Neural crest cell (in vitro differentiated cells): ENCODE measurements around the gene NKAIN2. TPM values are rescaled to one million over a fixed set of nuclear protein-coding genes. Genes with fewer than 3 reads are reported as not detected.
"Not testable (repeated sequence)": the region's sequence is repeated elsewhere in the genome, so short reads cannot be mapped to it uniquely, and the experiment has no call there.

Source experiments
- DNase-seq: peaks from one replicate; pipeline ENCODE4 v3.0.0; 2021; ENCODE audit warnings: low read depth, mixed read lengths, low spot score
- H3K27ac Mint-ChIP-seq: one replicate; pipeline ENCODE4 v1.8.0; 2021; ENCODE audit warnings: mild to moderate bottlenecking, mixed read lengths; ENCODE audit not compliant: unreplicated experiment
- H3K27me3 Mint-ChIP-seq: 2 replicates; pipeline ENCODE4 v1.8.0; 2021; ENCODE audit warnings: low read depth, mild to moderate bottlenecking, mixed read lengths
- H3K36me3 Mint-ChIP-seq: 2 replicates; pipeline ENCODE4 v1.8.0; 2021; ENCODE audit warnings: low read depth, mild to moderate bottlenecking, mixed read lengths
- H3K4me1 Mint-ChIP-seq: 2 replicates; pipeline ENCODE4 v1.8.0; 2021; ENCODE audit warnings: mixed read lengths
- H3K4me3 Mint-ChIP-seq: one replicate; pipeline ENCODE4 v1.8.0; 2021; ENCODE audit warnings: mild to moderate bottlenecking, mixed read lengths
- H3K9me3 Mint-ChIP-seq: 2 replicates; pipeline ENCODE4 v1.8.0; 2021; ENCODE audit warnings: mixed read lengths
- total RNA-seq: library from RNA; stranded (reverse); gene quantifications from 2 replicates; pipeline ENCODE4 v1.2.1, GENCODE V29; 2021
- TF ChIP-seq, protein P1 (sequence below): fragments of 200-600 bp; sonication (generic); conservative IDR thresholded peaks from 2 replicates; pipeline ENCODE4 v1.5.0; 2021; ENCODE audit warnings: antibody characterized with exemption, mild to moderate bottlenecking

The NKAIN2 gene
- total RNA-seq, 1 donor from 2014 or later, result 1.1 TPM

DNA sequence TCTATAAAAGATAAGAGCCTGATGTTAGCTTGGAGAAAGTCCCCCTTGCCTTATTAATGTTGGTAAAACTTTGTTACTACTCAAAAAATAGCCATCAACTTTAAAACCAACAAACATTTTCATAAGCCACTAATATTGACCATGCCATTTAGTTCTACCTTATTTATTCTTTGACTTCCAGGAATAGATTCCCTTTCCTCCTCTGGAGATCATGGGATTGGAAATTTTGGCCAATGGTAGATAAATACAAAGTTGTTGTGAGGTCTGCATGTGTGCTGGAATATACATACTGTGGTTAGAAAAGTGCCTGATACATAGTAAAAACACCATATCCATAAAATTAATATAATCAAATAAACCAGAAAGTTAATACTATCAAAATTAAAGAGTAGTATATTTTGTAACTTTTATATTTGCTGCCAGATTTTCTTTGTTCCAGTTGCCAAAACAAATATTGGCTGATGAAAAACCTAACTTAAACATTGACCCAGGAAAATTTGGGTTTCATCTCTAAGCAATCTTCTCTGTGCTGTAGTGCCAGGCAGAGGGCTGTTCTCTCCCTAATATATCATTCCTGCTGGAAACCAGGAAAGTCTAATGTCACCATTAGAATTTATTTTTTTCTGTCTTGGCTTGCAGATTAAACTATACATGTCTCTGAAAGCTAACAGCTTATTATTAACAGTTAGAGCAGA, 169.1 kb downstream of the NKAIN2 start:
- Mint-ChIP-seq H3K9me3 (no peaks in the 10 kb centered on the region), H3K27me3 (no peaks in the 10 kb centered on the region), H3K36me3 (no peaks in the 10 kb centered on the region), H3K27ac (no peak overlapping the region), H3K4me3 (no peak overlapping the region), H3K4me1 (no peaks in the 10 kb centered on the region)
- DNase-seq, result no peak
- TF ChIP-seq, protein P1, sequence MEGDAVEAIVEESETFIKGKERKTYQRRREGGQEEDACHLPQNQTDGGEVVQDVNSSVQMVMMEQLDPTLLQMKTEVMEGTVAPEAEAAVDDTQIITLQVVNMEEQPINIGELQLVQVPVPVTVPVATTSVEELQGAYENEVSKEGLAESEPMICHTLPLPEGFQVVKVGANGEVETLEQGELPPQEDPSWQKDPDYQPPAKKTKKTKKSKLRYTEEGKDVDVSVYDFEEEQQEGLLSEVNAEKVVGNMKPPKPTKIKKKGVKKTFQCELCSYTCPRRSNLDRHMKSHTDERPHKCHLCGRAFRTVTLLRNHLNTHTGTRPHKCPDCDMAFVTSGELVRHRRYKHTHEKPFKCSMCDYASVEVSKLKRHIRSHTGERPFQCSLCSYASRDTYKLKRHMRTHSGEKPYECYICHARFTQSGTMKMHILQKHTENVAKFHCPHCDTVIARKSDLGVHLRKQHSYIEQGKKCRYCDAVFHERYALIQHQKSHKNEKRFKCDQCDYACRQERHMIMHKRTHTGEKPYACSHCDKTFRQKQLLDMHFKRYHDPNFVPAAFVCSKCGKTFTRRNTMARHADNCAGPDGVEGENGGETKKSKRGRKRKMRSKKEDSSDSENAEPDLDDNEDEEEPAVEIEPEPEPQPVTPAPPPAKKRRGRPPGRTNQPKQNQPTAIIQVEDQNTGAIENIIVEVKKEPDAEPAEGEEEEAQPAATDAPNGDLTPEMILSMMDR, result no peak

DNA sequence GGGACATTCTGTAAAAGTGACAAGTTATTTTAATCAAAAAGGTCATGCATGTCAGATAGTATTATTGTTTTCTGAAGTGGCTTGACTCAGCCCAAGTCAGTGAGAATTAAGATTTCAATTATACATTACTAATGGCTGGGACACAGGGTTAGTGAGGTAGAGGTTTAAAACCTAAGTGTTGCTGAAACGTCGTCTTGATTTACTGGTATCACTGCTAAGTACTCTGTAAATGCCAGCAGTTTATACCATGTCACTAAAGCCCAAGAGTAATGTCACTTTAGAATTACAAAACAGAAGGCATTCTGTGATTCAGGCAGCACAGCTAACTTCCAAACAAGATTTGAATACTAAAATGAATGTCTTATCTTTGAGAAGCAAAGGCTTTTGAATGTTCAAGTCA, 176.6 kb downstream of the NKAIN2 start:
- H3K36me3 Mint-ChIP-seq, result no peaks in the 10 kb centered on the region

DNA sequence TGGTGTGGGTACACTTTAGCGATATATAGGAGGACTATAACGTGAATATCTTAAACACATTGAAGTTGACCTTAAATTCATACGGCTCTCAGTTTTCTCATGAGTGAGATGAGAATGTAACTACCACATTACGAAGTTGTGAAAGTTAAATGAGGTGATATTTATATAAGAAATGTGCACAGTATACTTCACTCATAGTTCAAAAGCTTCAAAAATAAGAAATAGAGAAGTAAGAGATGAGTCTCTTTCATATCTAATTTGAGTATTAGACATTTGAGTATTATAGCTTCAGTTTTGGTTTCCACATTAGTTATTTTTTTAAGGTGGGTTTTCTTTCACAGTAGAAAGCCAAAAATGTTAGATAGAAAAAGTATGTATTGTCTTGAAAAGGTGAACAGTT, 183.3 kb downstream of the NKAIN2 start:
- H3K4me1 Mint-ChIP-seq, result no peaks in the 10 kb centered on the region
- H3K4me3 Mint-ChIP-seq, result no peak overlapping the region
- no peaks in the 10 kb centered on the region for H3K36me3 Mint-ChIP-seq
- no peaks in the 10 kb centered on the region for H3K9me3 Mint-ChIP-seq
- no peak for DNase-seq
- TF ChIP-seq, protein P1, result no peak
- H3K27ac Mint-ChIP-seq, result no peak overlapping the region
- H3K27me3 Mint-ChIP-seq, result no peaks in the 10 kb centered on the region

More for the DNA sequence above, 176.6 kb downstream of the NKAIN2 start:
- no peaks in the 10 kb centered on the region for H3K27me3 Mint-ChIP-seq
- H3K9me3 Mint-ChIP-seq, result no peaks in the 10 kb centered on the region
- TF ChIP-seq, protein P1, result no peak
- no peaks in the 10 kb centered on the region for H3K4me1 Mint-ChIP-seq
- no peak overlapping the region for H3K27ac Mint-ChIP-seq
- H3K4me3 Mint-ChIP-seq, result no peak overlapping the region
- DNase-seq, result no peak

DNA sequence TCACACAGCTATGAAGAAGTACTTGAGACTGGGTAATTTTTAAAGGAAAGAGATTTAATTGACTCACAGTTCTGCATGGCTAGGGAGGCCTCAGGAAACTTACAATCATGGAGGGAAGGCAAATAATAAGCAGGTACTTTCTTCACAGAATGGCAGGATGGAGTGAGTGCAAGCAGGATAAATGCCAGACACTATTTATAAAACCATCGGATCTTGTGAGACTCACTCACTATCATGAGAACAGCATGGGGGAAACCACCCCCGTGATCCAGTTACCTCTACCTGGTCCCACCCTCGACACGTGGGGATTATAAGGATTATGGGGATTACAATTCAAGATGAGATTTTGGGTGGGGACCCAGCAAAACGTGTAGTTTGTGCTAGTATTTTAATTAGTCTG, 186.3 kb downstream of the NKAIN2 start:
- not testable (repeated sequence) for H3K9me3 Mint-ChIP-seq, H3K4me3 Mint-ChIP-seq, H3K4me1 Mint-ChIP-seq, H3K27ac Mint-ChIP-seq, H3K27me3 Mint-ChIP-seq, DNase-seq, H3K36me3 Mint-ChIP-seq

DNA sequence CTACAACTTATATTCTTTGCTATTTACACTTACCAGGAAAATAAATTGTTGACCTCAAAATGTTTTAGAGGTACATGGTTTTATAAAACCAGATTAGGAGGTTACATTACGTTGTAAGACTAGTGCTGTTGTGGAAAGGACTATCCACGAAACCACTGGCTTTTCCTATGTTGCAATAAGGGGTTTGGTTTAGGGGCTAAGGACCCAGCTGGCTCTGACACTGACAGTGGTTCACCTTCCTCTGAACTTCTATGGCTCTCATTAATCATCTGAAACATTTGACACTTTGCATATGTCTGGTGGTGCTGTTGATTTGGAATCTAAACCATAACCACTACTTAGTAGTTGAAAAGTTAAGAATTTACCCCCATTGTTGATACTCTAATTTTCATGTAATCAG, 186.7 kb downstream of the NKAIN2 start:
- TF ChIP-seq, protein P1, result no peak
- Mint-ChIP-seq H3K4me1 (no peaks in the 10 kb centered on the region), H3K9me3 (no peaks in the 10 kb centered on the region), H3K27ac (no peak overlapping the region), H3K27me3 (no peaks in the 10 kb centered on the region), H3K4me3 (no peak overlapping the region), H3K36me3 (no peaks in the 10 kb centered on the region)
- no peak for DNase-seq

DNA sequence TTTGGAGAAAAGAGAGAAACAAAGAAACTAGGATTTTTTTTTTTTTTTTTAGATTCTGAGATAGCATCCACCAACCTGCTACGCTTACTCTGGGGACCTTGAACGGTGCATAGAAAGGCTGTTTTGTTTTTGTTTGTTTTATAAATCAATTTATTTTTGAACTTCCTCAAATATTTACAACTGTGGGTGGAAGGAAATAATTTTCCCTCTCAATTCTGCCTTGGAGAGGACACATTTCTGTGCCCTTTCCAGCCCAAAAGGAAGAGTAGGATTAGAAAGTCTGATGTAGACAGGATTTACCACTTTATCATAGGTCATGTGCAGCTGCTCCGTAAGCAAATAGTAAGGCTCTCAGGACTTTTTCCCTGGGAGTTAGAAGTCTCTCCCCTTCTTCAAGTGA, 190.5 kb downstream of the NKAIN2 start:
- no peak for DNase-seq
- Mint-ChIP-seq H3K36me3 (no peaks in the 10 kb centered on the region), H3K4me3 (no peak overlapping the region), H3K27me3 (no peaks in the 10 kb centered on the region), H3K27ac (no peak overlapping the region), H3K4me1 (no peaks in the 10 kb centered on the region), H3K9me3 (no peaks in the 10 kb centered on the region)
- TF ChIP-seq, protein P1, result no peak
